Cardiac septum (tissue), 1 donor: ENCODE data around the gene LRP6. TPM values are rescaled to one million over a fixed set of nuclear protein-coding genes. Genes with fewer than 3 reads are reported as not detected.

Experiments
- DNase-seq: peaks from one replicate; pipeline ENCODE4 v3.0.0-alpha.2; 2020; ENCODE audit warnings: low spot score
- intact Hi-C: fragments of 100-400 bp; cut with DNase I; formaldehyde crosslinking; loops from one replicate; pipeline ENCODE4 v1.14.0; 2022
- total RNA-seq: library from RNA; stranded (reverse); fragmentation: NEBNext Ultra II Directional; extraction: Animal tissue kit (Norgen Biotek cat#: 25700); gene quantifications from one replicate; pipeline ENCODE4 v1.2.1, GENCODE V29; 2021
- donor health status: DM: no; HTN: no; CAD: no.

Gene LRP6
- total RNA-seq, 1 donor from 2014 or later: 27.4 TPM

- intact Hi-C loops: no loop called here
- no peak for DNase-seq
Observed at GRCh38 chr12:12091977-12092663, 174.7 kb downstream of the LRP6 start.

GRCh38 chr12:12091071-12091470 is 175.8 kb downstream of the LRP6 start:
- intact Hi-C loops: no loop called here
- DNase-seq: no peak

GRCh38 chr12:12088761-12089160 is 178.1 kb downstream of the LRP6 start:
- intact Hi-C loops: no loop called here

DNA sequence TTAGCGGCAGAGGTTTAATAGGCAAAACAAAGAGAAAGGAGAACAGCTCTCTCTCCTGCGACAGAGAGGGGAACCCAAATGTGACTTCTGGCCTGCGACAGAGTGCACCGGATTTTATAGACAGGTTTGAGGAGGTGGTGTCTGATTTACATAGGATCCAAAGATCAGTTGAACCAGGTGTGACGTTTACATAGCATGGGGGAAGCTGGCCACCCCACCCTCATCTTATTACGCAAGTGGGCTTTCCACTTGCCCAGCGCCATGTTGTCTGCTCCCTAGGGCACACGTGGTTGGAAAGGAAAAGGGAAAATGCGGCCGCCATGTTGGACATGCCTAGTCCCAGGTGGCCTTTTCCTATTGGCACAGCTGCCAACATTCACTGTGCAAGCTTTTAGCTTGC is 178.7 kb downstream of the LRP6 start:
- intact Hi-C loops: no loop called here
- DNase-seq: no peak

More at GRCh38 chr12:12088761-12089160, 178.1 kb downstream of the LRP6 start:
- DNase-seq: no peak

DNA sequence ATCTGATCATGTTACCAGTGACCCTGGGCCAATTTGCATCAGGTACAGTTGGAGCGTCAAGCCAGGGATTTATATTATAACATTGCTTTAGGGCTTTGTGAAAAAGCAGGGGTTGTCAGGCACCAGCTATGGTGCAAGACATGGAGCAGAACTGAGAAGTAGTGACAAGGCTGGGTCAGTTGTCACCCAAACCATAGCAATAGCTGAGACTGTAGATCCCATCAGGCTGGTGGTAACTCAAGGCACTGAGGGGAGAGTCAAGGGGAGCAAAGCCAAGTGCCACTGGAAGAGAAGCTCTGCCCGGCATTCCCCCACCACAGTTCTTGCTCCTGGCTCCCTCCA is 179.2 kb downstream of the LRP6 start:
- DNase-seq: no peak
- intact Hi-C loops: no loop called here

DNA sequence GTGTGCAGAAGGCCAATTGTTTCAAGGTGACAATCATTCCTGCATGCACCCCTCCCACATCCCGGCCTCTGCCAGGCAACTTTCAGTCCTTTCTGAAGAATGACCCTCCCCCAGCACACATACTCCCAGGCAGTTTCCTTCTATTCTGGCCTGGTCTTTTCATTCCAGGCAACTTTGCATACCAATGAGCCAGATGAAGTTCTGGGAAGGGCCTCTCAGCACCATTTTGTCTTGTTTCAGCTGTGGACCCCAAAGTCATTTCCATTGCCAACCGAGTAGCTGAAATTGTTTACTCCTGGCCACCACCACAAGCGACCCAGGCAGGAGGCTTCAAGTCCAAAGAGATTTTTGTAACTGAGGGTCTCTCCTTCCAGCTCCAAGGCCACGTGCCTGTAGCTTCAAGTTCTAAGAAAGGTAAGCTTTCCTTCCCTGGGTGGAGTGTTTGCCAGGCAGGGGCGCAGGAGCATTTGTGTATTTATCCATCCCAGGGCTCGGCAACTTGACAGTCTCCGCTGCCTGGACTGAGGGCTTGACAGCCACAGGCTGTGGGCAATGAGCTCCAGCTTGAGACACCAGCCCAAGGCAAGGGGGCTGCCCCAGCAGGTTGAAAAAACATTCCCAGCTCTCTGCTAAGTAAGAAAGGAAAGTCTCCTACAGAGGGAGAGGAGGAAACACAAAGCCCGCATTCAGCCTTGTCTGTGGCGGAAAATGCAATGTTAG is 179.7 kb downstream of the LRP6 start:
- intact Hi-C loops: no loop called here

DNA sequence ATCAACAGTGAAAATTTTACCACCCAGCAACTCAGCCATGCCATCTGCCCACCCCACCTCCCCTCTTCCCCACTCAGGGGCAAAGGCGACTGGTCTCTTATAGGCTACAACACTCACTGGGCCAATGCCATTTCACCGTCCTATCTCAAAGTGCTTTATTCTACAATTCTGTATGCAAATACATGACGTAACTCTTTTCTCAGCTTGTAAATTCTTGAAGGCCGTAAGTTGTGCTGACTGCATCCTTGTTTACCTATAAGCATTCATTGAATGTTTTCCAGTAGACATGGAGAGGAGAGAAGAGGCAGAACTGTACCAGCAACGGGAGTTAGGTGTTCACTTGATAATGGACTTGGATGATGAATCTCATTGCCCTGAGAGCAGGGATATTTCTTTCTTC is 180.5 kb downstream of the LRP6 start:
- intact Hi-C loops: no loop called here

More for the DNA sequence above, 179.7 kb downstream of the LRP6 start:
- DNase-seq: peak; percentile 43

DNA sequence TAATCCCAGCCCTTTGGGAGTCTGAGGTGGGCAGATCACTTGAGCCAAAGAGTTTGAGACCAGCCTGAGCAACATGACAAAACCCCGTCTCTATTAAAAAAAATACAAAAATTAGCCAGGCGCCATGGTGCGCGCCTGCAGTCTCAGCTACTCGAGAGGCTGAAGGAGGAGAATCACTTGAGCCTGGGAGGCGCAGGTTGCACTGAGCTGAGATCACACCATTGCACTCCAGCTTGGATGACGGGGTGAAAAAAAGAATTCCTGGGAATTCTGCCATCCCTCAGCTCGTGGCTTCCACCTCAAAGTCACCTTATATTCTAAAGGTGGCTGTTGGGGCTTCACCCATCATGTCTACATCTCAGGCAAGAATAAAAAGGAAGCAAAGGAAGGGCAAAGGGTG is 183.2 kb downstream of the LRP6 start:
- DNase-seq: no peak
- intact Hi-C loops: loop anchor here (5.0 kb wide), 1 partner anchor 249 kb away; no protein-coding TSS in a partner anchor

More for the DNA sequence above, 180.5 kb downstream of the LRP6 start:
- DNase-seq: peak; percentile 10

DNA sequence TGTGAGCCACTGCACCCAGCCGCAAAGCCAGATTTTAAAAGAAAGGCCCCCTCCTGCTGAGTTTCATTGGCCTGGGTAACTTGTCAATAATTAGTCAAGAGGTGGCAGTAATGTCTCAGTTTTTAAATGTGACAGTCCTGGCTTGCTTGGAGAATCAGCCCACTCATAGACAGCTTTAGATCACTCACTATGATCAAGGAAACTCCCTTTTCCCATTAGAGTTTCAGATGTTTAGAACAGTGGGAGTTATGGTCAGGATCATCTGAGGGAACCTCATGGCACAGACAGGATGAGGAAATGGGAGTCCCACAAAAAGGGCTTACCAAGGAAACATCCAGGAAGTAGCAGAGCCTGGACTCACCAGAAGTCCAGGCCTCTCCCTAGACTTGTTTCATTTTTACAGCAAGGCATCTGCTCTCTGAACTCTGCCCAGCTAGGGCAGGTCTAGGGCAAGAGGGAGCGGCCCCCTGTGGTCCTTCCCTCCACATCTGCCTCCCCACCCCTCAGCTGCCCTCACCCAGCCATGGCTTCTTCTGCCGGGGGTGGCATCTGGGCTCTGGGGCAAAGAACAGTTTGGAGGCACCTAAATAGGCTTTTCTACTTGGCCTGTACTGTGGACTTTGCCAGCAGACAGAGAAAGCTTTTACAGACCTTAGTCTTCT is 184.9 kb downstream of the LRP6 start:
- DNase-seq: no peak
- intact Hi-C loops: loop anchor here (5.0 kb wide), 1 partner anchor 250 kb away; no protein-coding TSS in a partner anchor

- DNase-seq: no peak
- intact Hi-C loops: no loop called here
Observed at GRCh38 chr12:12079291-12079690, 187.6 kb downstream of the LRP6 start.

GRCh38 chr12:12072064-12072760 is 194.6 kb downstream of the LRP6 start:
- DNase-seq: peak; percentile 41
- intact Hi-C loops: no loop called here

GRCh38 chr12:12070674-12071656 is 195.9 kb downstream of the LRP6 start, which contains the start of gene BCL2L14:
Gene BCL2L14, plus strand, starts transcription at chr12:12070939. Its CDS starts 8,367 bp downstream, at chr12:12079306.
- intact Hi-C loops: no loop called here
- DNase-seq: peak; percentile 53

DNA sequence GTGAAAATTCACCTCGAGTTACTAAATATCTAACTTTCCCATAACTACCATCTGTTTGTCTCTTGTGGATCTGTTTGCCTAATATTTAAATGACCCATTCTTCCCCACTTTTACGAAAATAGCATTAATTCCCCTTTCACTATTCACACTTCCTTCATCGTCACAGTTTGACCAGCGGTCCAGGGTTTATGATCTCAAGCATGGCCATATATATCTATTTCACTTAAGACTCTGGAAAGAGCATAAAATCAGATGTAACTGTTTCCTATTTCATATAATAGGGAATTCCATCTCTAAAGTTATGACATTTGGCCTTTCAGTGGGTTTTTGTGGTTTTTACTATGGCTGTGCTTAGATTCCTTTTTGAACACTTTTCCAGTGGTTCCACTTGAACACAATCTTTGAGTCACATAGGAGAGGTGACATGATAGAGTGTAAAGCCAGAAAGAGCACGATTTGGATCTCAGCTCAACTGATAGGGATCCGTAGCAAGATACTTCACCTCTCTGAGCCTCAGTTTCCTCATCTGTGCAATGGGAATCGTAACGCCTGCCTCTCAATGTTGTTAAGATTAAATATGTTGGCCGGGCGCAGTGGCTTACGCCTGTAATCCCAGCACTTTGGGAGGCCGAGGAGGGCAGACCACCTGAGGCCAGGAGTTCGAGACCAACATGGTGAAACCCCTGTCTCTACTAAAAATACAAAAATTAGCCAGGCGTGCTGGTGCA is 196.9 kb downstream of the LRP6 start:
- intact Hi-C loops: no loop called here

DNA sequence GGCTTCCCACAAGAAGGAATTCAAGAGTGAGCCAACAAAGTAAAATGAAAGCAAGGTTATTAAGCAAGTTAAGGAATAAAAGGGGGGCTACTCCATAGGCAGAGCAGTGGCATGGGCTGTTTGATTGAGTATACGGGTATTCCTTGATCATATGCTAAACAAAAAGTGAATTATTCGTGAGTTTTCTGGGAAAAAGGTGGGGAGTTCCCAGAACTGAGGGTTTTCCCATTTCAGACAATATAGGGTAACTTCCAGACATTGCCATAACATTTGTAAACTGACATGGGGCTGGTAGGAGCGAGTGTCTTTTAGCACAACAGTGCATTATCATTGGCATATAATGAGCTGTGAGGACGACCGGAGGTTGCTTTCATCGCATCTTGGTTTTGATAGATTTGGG is 198.1 kb downstream of the LRP6 start:
- peak; percentile 22 for DNase-seq
- intact Hi-C loops: no loop called here

More for the DNA sequence above, 196.9 kb downstream of the LRP6 start:
- DNase-seq: no peak
